IMR-90 (cell line): ENCODE measurements around the gene CD96. TPM values are rescaled to one million over a fixed set of nuclear protein-coding genes. Genes with fewer than 3 reads are reported as not detected.

Experiments
- ATAC-seq: fragments of 200-7000 bp; cut with Tn5 transposase; 2 replicates; pipeline ENCODE4 v1.9.1; 2020; ENCODE audit warnings: low read depth, mild to moderate bottlenecking, moderate library complexity
- BruUV-seq: library from RNA; stranded (reverse); fragments of 400-500 nt; replicated peaks from 2 replicates; lab custom pipeline; 2021; lab: Mats Ljungman, UMichigan
- CTCF ChIA-PET: fragments of 300-600 bp; formaldehyde crosslinking; extraction: SDS; loops from one replicate; lab custom pipeline; 2021; ENCODE audit warnings: antibody characterized with exemption; lab: Yijun Ruan, JAX
- POLR2A ChIA-PET: fragments of 300-600 bp; sonication (Branson Sonifier 250); formaldehyde crosslinking; loops from one replicate; lab custom pipeline; 2022; ENCODE audit warnings: antibody characterized with exemption; ENCODE audit not compliant: unreplicated experiment; lab: Charles Lee
- DNase-seq: peaks from one replicate; pipeline ENCODE4 v3.0.0; 2013
- H2AFZ ChIP-seq: replicated peaks from 2 replicates; pipeline ENCODE3; 2013; ENCODE audit warnings: low read length, mild to moderate bottlenecking; ENCODE audit not compliant: poor library complexity
- H2AK5ac ChIP-seq: 2 replicates; pipeline ENCODE4 v1.6.1; 2013; ENCODE audit warnings: low read depth, low read length, inconsistent platforms
- H2AK9ac ChIP-seq: replicated peaks from 2 replicates; pipeline ENCODE3; 2013; ENCODE audit warnings: mild to moderate bottlenecking, low read depth, low read length, moderate library complexity; ENCODE audit not compliant: poor library complexity
- H2BK120ac ChIP-seq: 2 replicates; pipeline ENCODE4 v1.6.1; 2013; ENCODE audit warnings: low read depth, low read length, inconsistent platforms
- H2BK15ac ChIP-seq: 3 replicates; pipeline ENCODE4 v1.6.1; 2013; ENCODE audit warnings: low read depth, low read length, inconsistent platforms
- H2BK20ac ChIP-seq: 2 replicates; pipeline ENCODE4 v1.6.1; 2013; ENCODE audit warnings: low read depth, mild to moderate bottlenecking, inconsistent platforms, low read length, moderate library complexity
- H2BK5ac ChIP-seq: 2 replicates; pipeline ENCODE4 v1.6.1; 2013; ENCODE audit warnings: mild to moderate bottlenecking, low read depth, low read length, inconsistent platforms; ENCODE audit not compliant: poor library complexity, severe bottlenecking
- H3K14ac ChIP-seq: replicated peaks from 2 replicates; pipeline ENCODE4 v1.6.1; 2013; ENCODE audit warnings: low read depth, low read length, inconsistent platforms
- H3K18ac ChIP-seq: 2 replicates; pipeline ENCODE4 v1.6.1; 2013; ENCODE audit warnings: low read depth, low read length, control low read depth
- H3K23ac ChIP-seq: 2 replicates; pipeline ENCODE4 v1.6.1; 2013; ENCODE audit warnings: low read depth, low read length, inconsistent platforms
- H3K27ac ChIP-seq: 2 replicates; pipeline ENCODE4 v1.5.1; 2013; ENCODE audit warnings: mild to moderate bottlenecking, control low read depth, low read length; ENCODE audit not compliant: insufficient read depth
- H3K27me3 ChIP-seq: 2 replicates; pipeline ENCODE4 v1.6.1; 2013; ENCODE audit warnings: low read length; ENCODE audit not compliant: control insufficient read depth, insufficient read depth
- H3K36me3 ChIP-seq: 2 replicates; pipeline ENCODE4 v1.6.1; 2013; ENCODE audit warnings: low read length, mixed read lengths; ENCODE audit not compliant: control insufficient read depth, insufficient read depth
- H3K4ac ChIP-seq: 2 replicates; pipeline ENCODE4 v1.6.1; 2013; ENCODE audit warnings: low read depth, low read length, inconsistent platforms
- H3K4me1 ChIP-seq: 2 replicates; pipeline ENCODE4 v1.6.1; 2013; ENCODE audit warnings: low read length, mixed read lengths; ENCODE audit not compliant: control insufficient read depth, insufficient read depth
- H3K4me2 ChIP-seq: 2 replicates; pipeline ENCODE4 v1.6.1; 2013; ENCODE audit warnings: low read depth, mild to moderate bottlenecking, control low read depth, low read length, moderate library complexity
- H3K4me3 ChIP-seq: 2 replicates; pipeline ENCODE4 v1.5.1; 2013; ENCODE audit warnings: low read depth, mild to moderate bottlenecking, control low read depth, low read length, moderate library complexity; ENCODE audit not compliant: insufficient read depth
- H3K56ac ChIP-seq: 2 replicates; pipeline ENCODE4 v1.6.1; 2013; ENCODE audit warnings: low read length, inconsistent platforms; ENCODE audit not compliant: insufficient read depth; ENCODE audit errors: extremely low read depth
- H3K79me1 ChIP-seq, 2 experiments: 2 replicates each; pipeline ENCODE4 v1.6.1; 2013; ENCODE audit warnings: low read length in 2 of 2, inconsistent platforms in 1 of 2, low read depth in 1 of 2
- H3K9ac ChIP-seq: 2 replicates; pipeline ENCODE4 v1.6.1; 2013; ENCODE audit warnings: low read depth, low read length, control low read depth
- H3K9me1 ChIP-seq: 2 replicates; pipeline ENCODE4 v1.6.1; 2013; ENCODE audit warnings: low read length, inconsistent platforms; ENCODE audit not compliant: insufficient read depth
- H3K9me3 ChIP-seq: 2 replicates; pipeline ENCODE4 v1.6.1; 2013; ENCODE audit warnings: low read length; ENCODE audit not compliant: control insufficient read depth, insufficient read depth
- H4K20me1 ChIP-seq: 2 replicates; pipeline ENCODE4 v1.6.1; 2013; ENCODE audit warnings: low read length, inconsistent platforms; ENCODE audit not compliant: insufficient read depth
- H4K5ac ChIP-seq: 2 replicates; pipeline ENCODE4 v1.6.1; 2013; ENCODE audit warnings: mild to moderate bottlenecking, low read depth, low read length, control low read depth
- H4K8ac ChIP-seq, 2 experiments: 2 replicates each; pipeline ENCODE4 v1.6.1; 2013; ENCODE audit warnings: low read depth in 2 of 2, low read length in 2 of 2, control low read depth in 1 of 2, inconsistent platforms in 1 of 2
- H4K91ac ChIP-seq: 2 replicates; pipeline ENCODE4 v1.6.1; 2013; ENCODE audit warnings: low read depth, low read length, inconsistent platforms; ENCODE audit not compliant: insufficient read depth
- ELK1 ChIP-seq: fragments of 150-350 bp; IDR thresholded peaks from 2 replicates; pipeline ENCODE4 v1.6.1; 2016; ENCODE audit warnings: low read depth, mild to moderate bottlenecking, low read length, moderate library complexity, borderline replicate concordance
- RFX5 ChIP-seq: IDR thresholded peaks from 2 replicates; pipeline ENCODE4 v1.8.0; 2012; ENCODE audit warnings: low read depth, mild to moderate bottlenecking, low read length, moderate library complexity
- WGBS, 2 experiments: methylation state at CpG; one replicate each; pipeline versions ENCODE4 v1.1.5 to v1.1.7; 2013; ENCODE audit warnings: missing lambda C conversion rate in 2 of 2; ENCODE audit not compliant: insufficient read length in 1 of 2; ENCODE audit errors: extremely low coverage in 2 of 2; 5-methylcytosine and 5-hydroxymethylcytosine counted together
- dilution Hi-C: fragments of 300-500 bp; cut with HindIII; formaldehyde crosslinking; loops from one replicate; pipeline ENCODE4 v1.14.3; 2018; ENCODE audit warnings: low sequenced_read_pairs; ENCODE audit not compliant: unreplicated experiment
- in situ Hi-C: fragments of 300-500 bp; cut with MboI; formaldehyde crosslinking; loops from 3 replicates; pipeline ENCODE4 v1.14.3; 2019; ENCODE audit warnings: low sequenced_read_pairs, inconsistent platforms, mixed read lengths
- intact Hi-C: fragments of 100-400 bp; cut with micrococcal nuclease; formaldehyde crosslinking; loops from 2 replicates; pipeline ENCODE4 v1.10.0; 2022
- polyA plus RNA-seq, 3 experiments: library from polyadenylated mRNA; depleted of rRNA; stranded (reverse); fragments of >200 nt; gene quantifications; 2 replicates each; pipeline ENCODE4 v1.2.3, GENCODE V29; 2012; ENCODE audit warnings: low replicate concordance in 1 of 3
- total RNA-seq: library from RNA; depleted of rRNA; stranded (reverse); fragments of >200 nt; gene quantifications from 2 replicates; pipeline ENCODE4 v1.2.3, GENCODE V29; 2012

CD96 gene
- total and polyA plus RNA-seq, 2 of the 4 experiments (the other 2 are of a cell fraction) = 0.05 to 0.18 TPM

DNA sequence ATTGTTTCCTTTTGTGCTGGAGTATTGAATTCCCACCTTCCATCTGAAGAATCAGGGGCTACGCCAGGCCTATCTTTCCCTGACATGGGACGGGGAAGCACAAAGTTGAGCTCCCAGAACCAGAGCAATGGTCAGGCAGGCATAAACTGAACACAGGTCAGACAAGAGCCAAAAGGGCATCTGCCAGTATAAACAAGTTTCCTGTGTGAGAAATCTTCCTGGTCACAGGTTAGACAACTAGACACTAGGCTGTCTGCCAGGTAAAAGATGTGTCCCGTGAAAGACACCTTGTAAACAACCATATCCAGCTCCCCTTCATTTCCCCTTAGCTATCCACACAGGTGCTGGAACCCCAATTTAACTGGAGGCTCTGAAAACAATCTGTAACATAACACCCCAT, 44.0 kb upstream of the CD96 start:
- ChIA-PET CTCF (no interaction called here), POLR2A (no interaction called here)
- BruUV-seq = no TSS peak
- no peak overlapping the region for H2BK20ac ChIP-seq
- H4K20me1 ChIP-seq = no peaks in the 10 kb centered on the region
- ATAC-seq = no peak
- no peak overlapping the region for H4K91ac ChIP-seq
- no peak overlapping the region for H2AK9ac ChIP-seq
- H3K23ac ChIP-seq = no peak overlapping the region
- DNase-seq = no peak
- TF ChIP-seq ELK1 (no peak), RFX5 (no peak)
- H3K9me3 ChIP-seq = no peaks in the 10 kb centered on the region
- H4K5ac ChIP-seq = no peak overlapping the region
- no peak overlapping the region for H3K4ac ChIP-seq
- no peak overlapping the region for H3K27ac ChIP-seq
- whole genome bisulfite sequencing, 2 experiments = 33% methylated on average over 1 of the region's 3 CpGs; no CpG with 5 or more reads in 1 of the 2 experiments
- H3K4me2 ChIP-seq = no peak overlapping the region
- H3K56ac ChIP-seq = no peak overlapping the region
- intact Hi-C loops (no loop called here), dilution Hi-C loops (no loop called here), in situ Hi-C loops (no loop called here)
- no peak overlapping the region for H3K14ac ChIP-seq
- no peak overlapping the region for H2BK5ac ChIP-seq
- H3K9ac ChIP-seq = no peak overlapping the region
- no peaks in the 10 kb centered on the region for H3K79me1 ChIP-seq
- no peak overlapping the region for H4K8ac ChIP-seq
- H2BK15ac ChIP-seq = no peak overlapping the region
- no peaks in the 10 kb centered on the region for H3K4me1 ChIP-seq
- no peaks in the 10 kb centered on the region for H3K9me1 ChIP-seq
- no peak overlapping the region for H2AK5ac ChIP-seq
- H2AFZ ChIP-seq = no peak overlapping the region
- H3K18ac ChIP-seq = no peak overlapping the region
- no peaks in the 10 kb centered on the region for H3K36me3 ChIP-seq
- no peak overlapping the region for H2BK120ac ChIP-seq
- H3K27me3 ChIP-seq = 0 out of 2 replicates have a peak, but pooled peaks cover 2% of the 10 kb centered on the region
- no peak overlapping the region for H3K4me3 ChIP-seq
